UCSD-AML1 (cell line): ENCODE measurements around the gene VGLL4.

Experiments used
- DNase-seq: peaks from one replicate; lab custom pipeline; 2025; ENCODE audit not compliant: unreplicated experiment; lab: John Stamatoyannopoulos, UW

The VGLL4 gene

DNA sequence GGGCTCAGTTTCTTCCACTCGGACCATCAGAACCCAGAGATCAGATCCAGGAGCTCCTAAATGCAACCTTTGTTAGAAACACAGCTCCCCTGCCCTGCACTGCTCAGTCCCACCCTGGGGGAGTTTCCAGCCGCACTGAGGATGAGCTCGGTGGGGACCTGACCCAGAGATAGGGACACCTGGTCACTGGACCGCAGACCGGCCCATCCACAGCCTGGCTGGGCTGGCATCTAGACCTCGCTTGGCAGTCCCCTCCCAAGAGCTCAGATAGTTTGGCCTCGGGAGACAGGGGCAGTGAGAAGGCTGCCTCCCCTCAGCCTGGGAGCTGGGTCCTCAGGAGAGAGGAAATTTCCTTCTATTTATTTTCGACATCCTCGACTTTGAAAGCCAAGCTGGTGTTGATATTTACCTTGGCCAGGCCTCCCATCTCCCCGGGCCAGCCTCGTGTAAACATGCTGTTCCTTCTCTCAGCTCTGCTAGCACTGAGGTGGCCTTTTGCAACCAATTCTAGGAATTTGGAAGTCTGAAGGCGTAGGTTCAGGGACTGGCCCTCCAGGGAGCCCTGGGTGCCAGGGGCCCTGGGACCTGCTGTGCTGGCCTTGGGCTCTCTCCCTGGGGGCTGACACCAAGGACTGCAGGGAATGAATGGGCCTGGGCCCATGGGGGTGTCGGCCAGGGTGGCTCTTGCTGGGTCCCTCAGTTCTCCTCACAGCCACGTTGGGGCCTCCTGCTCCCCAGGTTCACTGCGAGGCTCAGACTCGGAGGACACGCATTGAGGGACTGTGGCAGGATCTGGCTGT, 90.1 kb downstream of the VGLL4 start:
- no peak for DNase-seq

DNA sequence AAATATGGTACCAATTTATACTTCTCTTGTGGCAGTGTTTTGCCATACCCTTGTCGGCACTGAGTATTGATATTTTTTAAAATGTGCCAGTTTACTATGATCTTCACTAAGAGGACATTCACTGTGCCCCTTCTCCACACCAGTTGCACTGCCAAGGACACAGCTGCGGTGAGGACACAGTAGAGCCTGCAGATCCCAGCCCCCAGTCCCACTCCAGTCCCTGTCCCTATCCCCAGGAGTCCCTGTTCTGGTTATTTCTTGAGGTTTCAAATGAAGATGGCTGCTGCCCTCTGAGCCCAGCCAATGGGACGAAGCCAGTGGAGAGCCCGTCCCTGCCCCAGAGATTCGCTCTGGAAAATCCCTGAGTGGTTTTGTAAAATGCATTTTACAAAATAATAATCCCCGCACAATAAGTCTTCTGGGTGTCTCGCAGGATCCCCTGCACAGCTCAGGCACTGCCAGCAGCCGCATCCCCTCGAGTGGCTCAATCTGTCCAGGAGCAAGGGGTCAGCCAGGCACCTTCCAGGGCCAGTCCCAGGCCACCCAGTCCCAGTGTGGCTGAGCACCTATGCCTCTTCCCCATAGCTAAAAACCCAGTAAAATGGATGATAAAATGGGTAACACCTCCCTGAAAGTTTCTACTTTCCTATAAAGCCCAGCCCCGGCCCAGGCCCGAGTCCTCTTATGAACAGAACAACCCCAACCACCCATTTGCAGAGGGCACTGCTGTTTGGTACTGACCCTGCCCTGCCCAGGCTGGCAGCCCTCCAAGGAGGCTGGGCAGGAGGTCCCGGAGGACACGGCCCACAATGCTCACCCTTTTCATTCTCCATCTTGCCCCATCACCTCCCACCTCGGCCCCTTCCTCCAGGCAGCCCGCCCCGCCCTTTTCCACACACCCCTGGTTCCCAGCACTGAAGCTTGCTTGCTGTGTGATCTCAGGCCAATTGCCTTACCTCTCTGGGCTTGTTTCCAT, 91.1 kb downstream of the VGLL4 start:
- no peak for DNase-seq

DNA sequence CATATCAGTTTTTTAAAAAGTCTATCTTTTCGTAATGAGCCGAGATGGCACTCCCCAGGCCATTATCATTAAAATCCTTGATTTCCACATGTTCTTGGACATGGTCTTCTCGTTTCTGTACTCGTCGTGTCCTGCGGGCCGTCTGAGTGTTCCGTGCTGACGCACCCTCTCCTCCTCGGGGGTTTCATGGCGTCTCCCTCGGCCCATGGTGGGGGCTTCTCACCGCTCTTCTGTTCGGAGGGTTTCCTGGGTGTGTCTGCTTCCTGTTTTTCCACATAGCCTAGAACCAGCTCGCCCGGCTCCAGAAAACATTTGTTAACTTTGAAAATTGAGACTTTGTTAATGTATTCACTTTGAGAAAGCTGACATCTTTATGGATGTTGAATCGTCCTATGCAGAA, 92.7 kb downstream of the VGLL4 start:
- DNase-seq = no peak

DNA sequence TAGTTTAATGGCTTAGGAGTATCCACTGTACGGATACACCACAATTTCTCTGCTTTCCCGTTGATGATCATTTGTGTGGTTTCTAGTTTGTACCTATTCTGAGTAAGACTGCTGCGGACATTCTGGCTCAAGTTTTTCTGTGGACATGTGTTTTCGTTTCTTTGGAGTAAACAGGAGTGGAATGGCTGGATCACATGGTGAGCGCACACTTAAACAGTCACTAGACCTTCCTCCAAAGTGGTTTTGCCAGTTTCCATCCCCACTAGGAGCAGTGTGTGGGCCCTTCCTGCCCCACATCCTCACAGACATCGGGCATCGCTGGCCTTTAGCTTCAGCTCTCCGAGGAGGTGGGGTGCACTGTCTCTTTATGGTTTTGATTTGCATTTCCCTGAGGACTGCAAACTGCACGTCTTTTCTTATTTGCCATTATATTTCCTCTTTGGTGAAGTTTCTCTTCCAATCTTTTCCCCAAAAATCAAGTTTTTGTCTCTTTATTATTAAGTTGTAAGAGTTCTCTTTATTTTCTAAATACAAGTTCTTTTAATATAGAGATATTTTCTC, 94.1 kb downstream of the VGLL4 start:
- no peak for DNase-seq

DNA sequence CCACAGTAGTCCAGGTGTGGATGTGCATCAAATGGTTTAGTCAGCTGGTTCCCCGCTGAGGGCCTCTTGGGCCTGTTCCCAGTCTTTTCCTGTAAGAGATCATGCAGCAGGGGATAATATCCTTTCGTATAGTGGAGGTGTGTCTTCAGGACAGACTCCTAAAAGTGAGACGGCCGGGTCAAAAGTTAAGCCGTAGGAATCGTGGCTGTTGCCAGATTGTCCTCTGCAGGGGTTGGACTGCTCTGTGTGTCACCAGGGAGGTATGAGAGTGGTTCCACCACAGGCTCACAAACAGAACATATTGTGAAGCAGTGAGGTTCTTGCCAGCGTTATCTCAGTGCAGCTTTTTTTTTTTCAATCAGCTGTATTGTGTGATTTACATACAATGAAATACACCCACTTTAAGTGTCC, 95.0 kb downstream of the VGLL4 start:
- no peak for DNase-seq

DNA sequence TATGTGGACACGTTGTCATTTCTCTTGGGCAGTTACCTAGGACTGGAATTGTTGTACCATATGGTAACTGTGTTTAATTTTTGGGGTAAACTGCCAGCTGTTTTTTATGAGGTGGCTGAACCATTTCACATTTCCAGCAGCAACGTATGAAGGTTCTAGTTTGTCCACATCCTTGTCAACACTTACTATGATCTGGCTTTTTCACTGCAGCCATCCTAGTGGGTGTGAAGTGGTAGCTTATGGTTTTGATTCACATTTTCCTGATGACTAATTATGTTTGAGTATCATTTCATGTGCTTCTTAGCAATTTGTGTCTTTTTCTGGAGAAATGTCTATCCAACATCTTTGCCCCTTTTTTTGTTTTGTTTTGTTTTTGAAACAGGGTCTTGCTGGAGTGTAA, 96.2 kb downstream of the VGLL4 start:
- DNase-seq = no peak

DNA sequence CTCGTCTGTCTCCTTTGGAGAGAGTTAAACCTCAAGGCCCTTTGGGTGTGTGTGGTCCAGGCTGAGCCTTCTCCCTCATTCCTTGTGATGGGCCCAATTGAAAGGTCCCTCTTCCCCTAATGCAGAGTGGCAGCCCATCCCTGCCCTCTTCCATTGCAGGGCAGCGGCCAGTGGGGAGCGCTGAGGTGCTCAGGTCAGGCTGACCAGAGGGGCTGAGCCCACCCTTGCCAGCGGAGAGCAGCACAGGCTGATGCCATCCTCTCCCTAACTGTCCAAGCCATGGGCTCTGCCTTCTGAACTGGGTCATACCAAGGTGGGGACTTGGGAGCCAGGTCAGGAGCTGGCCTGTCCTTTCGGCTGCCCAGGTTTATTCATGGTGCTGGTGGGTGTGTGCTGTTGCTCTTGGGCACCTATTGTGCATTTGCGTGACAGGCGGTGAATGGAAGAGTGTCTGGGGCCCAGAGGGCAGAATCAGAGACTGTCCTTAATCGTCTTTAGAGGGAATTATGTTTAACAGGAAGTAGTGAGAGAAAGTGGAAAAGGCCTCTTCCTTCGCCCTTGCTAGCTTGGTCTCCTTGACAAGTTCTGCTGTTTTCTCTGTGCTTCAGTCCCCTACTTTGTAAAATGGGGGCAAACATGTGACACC, 96.9 kb downstream of the VGLL4 start:
- DNase-seq = no peak

DNA sequence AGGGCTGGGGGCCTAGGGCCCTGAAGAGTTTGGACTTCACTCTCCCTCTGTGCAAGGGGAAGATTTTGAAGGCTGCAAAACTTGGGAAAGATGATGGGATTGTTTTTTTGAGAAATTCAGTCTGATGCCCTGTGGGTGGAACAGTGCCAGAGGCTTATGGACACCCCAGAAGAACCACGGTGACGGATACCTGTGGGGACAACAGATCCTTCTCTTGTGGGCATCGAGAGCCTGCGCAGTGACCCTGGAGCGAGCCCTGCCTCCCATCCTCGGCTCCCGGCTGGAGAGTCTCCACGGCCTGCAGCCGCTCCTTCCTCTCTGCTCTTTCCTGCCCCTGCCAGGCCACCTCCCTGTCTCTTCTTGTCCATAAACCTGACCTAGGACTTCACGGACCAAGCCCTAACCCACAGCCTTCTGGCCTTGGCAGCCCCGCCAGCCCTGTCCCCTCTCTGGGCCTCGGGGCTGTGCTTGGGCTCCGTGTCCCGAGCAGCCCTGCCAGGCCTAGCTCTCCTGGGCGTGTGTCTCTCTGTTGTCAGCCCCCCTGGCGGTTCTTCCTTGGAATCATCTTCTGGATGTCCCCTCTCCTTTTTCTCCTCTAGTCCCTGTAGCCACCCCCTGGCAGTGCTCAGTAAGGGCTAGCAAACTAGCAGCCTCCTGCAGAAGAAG, 98.4 kb downstream of the VGLL4 start:
- DNase-seq = no peak

DNA sequence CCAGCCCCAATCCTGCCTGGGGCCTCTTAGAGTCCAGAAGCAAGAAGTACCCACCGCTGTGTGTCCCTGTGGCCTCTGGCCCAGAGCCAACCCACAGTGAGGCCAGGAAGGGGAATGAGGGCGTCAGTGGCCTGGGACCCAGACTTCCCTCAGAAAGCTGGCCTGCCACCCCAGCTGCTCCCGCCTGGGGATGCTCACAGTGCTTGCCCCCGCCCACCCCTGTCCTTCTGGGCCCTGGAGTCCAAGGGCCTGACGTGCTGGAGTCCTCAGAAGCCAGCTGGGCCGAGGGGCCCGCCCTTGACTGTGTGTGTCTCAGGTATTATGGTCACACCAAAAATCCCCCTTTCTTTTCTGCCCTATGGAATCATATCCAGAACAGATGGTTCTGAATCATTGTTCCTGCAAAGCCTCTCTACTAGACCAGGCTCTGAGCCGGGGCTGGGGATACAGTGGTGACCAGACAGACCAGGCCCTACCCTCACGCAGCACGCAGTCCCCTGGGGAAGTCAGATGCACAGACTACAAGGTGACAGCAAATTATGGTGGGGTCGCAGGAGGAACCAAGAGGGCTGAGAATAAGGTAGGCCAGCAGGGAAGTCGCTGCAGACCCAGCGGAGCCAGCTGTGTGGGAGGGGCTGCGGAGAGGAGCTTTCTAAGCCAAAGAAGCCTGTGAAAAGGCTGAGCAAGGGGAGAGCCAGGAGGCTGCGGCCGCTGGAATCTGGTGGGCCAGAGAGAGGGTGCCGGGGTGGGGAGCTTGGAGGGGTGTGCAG, 99.1 kb downstream of the VGLL4 start:
- DNase-seq = peak; percentile 64

DNA sequence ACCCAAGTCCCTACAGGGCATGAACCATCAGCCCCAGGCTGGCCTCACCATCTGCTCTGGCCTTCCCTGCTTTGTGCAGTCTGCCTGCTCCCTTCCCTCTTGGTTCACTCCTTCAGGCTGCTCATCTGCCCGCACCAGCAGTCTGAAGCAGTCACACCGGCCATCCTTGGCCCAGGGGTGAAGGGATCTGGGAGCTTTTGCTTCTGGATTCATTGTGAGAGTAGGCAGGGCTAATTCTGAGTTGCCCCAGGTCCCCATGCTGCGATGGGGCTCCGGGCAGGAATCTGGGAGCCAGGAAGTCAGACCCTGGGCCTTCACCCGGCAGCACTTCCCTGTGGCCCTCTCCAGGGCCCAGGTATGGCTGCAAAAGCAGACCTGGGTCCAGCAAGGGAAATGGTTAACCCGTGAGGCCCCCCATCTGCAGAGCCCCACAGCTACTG, 99.7 kb downstream of the VGLL4 start:
- DNase-seq = no peak

DNA sequence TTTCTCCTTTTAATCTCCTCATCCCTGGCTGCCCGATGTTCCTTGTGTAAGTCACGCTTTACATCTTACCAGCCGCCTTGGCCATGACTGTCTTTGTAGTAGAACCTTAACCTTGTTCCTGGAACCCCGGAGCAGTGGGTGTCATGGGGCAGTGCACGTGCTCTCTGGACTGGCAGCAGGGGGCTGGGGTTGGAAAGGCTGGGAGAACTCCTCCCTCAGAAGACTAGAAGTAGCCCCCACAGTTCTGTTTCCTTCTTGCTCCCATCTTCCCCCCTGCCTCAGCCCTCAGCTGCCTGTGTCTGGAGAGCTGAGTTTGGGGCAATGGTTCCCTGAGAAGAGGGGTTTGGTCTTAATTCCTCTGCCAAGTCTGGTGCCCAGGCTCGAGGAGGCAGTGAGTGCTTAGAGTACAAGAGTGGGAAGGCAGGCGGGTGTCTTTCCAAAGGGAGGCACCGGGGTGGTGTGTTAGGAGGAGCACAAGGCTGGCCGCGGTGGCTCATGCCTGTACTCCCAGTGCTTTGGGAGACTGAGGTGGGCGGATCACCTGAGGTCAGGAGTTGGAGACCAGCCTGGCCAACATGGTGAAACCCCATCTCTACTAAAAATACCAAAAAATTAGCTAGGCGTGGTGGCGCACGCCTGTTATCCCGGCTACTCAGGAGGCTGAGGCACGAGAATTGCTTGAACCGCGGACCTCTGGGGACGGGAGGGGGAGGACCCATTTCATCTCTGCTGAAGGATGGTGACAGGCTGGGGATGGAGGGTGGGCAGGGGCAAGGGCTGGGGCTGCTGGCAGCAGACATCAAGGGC, 100.4 kb downstream of the VGLL4 start:
- DNase-seq = no peak

DNA sequence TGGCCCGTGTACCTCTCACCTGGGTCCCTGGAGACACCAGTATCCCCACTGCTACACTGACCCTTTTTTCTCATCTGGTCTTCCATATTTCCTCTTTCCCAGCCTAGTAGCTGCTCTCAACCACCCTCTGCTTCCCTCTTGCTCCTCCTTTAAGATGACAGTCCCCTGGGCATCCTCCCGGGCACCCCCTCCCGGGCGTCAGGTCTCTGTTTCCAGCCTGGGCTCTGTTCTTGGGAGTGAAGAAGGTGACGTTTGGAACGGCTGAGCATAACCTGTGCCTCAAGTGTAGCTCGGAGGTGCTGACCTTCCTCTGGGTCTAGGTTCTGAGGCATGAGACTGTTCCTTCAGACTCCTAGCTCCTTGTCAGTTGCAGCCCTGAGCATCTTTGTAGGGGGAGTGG, 101.2 kb downstream of the VGLL4 start:
- DNase-seq = no peak

DNA sequence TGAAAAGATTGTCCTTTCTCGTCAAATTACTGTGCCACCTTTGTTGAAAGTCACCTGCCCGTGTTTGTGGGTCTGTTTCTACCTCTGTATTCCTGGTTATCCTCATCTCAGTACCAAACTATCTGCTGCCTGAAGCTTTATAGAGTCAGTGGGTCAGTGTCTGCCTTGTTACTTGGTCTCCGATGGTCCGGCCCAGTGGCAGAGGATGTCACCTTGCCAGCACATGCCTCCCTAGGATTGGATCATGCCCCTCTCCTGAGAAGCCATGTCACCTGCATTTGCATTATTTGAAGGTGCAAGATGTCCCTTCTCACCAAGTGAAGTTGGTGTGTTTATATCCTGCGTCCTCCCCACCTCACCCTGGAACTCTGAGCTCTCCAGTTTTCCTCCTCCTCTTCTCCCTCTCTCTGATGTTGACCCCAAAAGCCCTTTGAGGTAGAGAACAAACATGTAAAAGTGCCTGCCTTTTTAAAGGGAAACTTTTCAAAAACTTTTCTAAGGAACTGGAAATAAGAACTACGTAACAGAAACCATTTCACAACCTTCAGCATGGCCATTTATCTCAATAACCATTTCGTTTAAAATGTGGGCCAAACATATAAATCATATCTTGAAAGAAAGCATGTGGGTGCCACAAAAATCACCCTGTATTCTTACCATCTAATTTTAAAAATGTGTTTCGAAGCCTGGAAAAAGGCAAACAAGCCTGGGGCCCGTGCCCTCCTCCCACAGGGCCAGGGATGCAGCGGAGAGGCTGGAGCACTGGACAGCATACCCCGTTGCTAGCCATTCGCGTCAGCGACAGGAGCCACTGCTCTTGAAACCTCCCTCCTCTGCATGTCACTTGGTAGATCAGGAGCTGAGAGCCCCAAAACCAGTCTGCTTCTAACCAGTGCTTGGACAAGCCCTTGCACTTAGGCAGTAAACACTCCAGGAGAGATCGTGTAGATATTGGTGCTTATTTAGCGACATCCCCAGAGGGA, 102.1 kb downstream of the VGLL4 start:
- DNase-seq = no peak

DNA sequence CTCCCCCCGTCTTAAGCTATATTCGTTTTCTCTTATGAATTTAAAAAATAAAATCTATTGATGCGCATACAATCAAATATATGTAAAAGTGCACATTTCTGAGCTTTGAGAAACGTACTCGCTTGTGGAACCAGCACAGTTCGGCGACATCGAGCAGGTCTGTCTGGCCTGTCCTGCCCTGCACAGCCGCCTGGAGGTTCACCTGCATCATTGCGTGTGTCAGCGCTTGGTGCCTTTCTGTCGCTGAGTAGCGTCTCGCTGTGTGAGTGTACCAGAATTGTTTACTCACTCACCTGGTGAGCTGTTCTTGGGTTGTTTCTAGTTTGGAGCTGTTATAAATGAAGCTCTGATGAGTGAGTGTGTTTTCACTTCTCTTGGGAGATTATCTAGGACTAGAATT, 104.0 kb downstream of the VGLL4 start:
- no peak for DNase-seq

DNA sequence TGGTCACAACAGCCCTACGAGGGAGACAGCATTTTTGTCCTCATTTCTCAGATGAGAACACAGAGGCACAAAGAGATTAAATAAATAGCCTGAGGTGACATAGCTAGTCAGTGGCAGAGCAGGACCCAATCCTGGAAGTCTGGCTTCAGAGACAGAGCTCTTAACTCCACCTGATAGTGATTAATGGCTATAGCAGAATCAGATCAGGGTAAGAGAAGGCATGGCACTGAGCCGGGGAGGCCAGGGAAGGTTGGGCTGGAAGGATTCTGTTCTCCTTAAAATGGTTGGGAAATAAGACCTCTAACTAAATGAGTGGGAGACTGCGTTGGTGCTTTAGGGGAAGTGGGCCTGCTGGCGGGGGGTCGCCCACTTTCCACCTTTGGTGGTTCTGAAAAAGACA, 104.5 kb downstream of the VGLL4 start:
- no peak for DNase-seq

DNA sequence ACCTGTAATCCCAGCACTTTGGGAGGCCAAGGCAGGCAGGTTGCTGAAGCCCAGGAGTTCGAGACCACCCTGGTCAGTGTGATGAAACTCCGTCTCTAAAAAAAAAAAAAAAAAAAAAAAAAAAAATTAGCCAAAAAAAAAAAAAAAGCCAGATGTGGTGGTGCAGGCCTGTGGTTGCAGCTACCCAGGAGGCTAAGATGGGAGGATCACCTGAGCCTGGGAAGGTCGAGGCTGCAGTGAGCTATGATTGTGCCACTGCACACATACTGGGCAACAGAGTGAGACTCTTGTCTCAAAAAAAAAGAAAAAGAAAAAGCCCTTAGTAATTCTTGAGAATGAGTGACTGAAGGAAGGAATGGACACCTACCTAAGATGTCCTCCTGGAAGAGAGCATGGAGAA, 105.1 kb downstream of the VGLL4 start:
- no peak for DNase-seq

DNA sequence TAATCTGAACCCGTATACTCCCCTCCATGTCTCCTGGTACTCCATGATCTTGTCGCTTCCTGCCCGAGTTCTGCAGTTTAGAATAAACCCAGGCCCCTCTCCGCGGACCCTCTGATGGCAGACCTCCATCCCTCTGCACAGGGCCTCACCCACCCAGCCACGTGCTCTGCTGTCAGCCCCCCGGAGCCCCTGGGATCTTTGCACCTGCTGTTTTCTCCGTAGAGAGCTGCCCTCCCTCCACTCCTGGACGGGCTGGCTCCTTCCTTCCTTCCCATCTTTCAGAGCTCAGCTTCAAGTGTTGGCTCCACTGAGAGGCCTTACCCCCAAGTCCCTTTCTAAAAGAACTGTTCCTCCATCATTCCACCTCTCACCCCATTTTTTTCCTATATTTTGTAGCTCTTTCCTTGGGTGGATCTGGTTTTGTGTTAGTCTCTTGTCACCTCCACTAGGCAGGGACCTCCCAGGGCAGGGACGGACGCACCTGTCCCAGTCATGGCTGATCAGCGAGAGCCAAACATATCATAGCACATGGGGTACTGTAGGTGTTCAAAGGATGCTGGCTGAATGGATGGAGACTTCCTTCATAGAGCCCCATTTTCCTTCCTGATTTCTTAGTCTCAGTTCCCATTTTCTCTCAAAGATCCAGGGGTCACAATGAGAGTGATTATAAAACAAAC, 106.6 kb downstream of the VGLL4 start:
- DNase-seq = no peak
